Measurements from ENCODE around the gene CCDC167. TPM values are rescaled to one million over a fixed set of nuclear protein-coding genes. Genes with fewer than 3 reads are reported as not detected.

CCDC167 gene
- total RNA-seq, 1 donor from 2014 or later = 24.0 TPM

GRCh38 chr6:37525460-37526357 lies 26.0 kb upstream of the CCDC167 start:
- H3K9me3 ChIP-seq (ENCODE audit: insufficient read depth, low read depth, low read length) = no peaks in the 10 kb centered on the region
- no peak overlapping the region for H3K9ac ChIP-seq (ENCODE audit: low read length)
- DNase-seq (ENCODE audit: low read depth) (no peak), FAIRE-seq (no peak)
- no peaks in the 10 kb centered on the region for H3K36me3 Mint-ChIP-seq (ENCODE audit: low read depth, unreplicated experiment)
- H3K27ac Mint-ChIP-seq (ENCODE audit: unreplicated experiment) = no peak overlapping the region
- no peaks in the 10 kb centered on the region for H3K9me3 Mint-ChIP-seq (ENCODE audit: unreplicated experiment)
- peaks cover 8% of the 10 kb centered on the region for H3K27me3 ChIP-seq (ENCODE audit: insufficient read depth, low read length)
- no peak overlapping the region for H3K27ac ChIP-seq (ENCODE audit: low read depth, low read length)
- TF ChIP-seq CTCF (IDR thresholded peaks at IDR 0.05; ENCODE audit: insufficient read depth, low read depth, low read length) (no peak), EZH2 (IDR thresholded peaks at IDR 0.05; ENCODE audit: insufficient read depth, low read length) (no peak)
- peaks cover 15% of the 10 kb centered on the region for H3K4me1 Mint-ChIP-seq (ENCODE audit: low read depth, unreplicated experiment)
- H3K27me3 Mint-ChIP-seq (ENCODE audit: low read depth, unreplicated experiment) = peaks cover 44% of the 10 kb centered on the region
- H3K36me3 ChIP-seq (ENCODE audit: insufficient read depth, low read length) = no peaks in the 10 kb centered on the region
- peaks cover 25% of the 10 kb centered on the region for H3K4me1 ChIP-seq (ENCODE audit: insufficient read depth, low read length)
- H2AFZ ChIP-seq (ENCODE audit: low read depth, low read length) = no peak overlapping the region
- peaks cover 5% of the 10 kb centered on the region for H4K20me1 ChIP-seq (ENCODE audit: insufficient read depth, low read length)
- H3K79me2 ChIP-seq (ENCODE audit: insufficient read depth, low read length) = no peaks in the 10 kb centered on the region
- no peak overlapping the region for H3K4me3 ChIP-seq (ENCODE audit: insufficient read depth, low read depth, low read length)
- H3K4me3 Mint-ChIP-seq (ENCODE audit: unreplicated experiment) = no peak overlapping the region
- no peak overlapping the region for H3K4me2 ChIP-seq (ENCODE audit: low read length)

GRCh38 chr6:37524970-37525318 lies 25.3 kb upstream of the CCDC167 start:
- TF ChIP-seq EZH2 (IDR thresholded peaks at IDR 0.05; ENCODE audit: insufficient read depth, low read length) (no peak), CTCF (IDR thresholded peaks at IDR 0.05; ENCODE audit: insufficient read depth, low read depth, low read length) (no peak)
- Histone ChIP-seq H3K4me2 (ENCODE audit: low read length) (peak overlapping the region; percentile 77), H3K9ac (ENCODE audit: low read length) (no peak overlapping the region), H2AFZ (ENCODE audit: low read depth, low read length) (no peak overlapping the region), H3K27ac (ENCODE audit: low read depth, low read length) (no peak overlapping the region), H3K27me3 (ENCODE audit: insufficient read depth, low read length) (peaks cover 8% of the 10 kb centered on the region), H3K36me3 (ENCODE audit: insufficient read depth, low read length) (no peaks in the 10 kb centered on the region), H3K4me1 (ENCODE audit: insufficient read depth, low read length) (peaks cover 18% of the 10 kb centered on the region), H3K9me3 (ENCODE audit: insufficient read depth, low read depth, low read length) (no peaks in the 10 kb centered on the region), H3K4me3 (ENCODE audit: insufficient read depth, low read depth, low read length) (no peak overlapping the region), H4K20me1 (ENCODE audit: insufficient read depth, low read length) (peaks cover 5% of the 10 kb centered on the region), H3K79me2 (ENCODE audit: insufficient read depth, low read length) (no peaks in the 10 kb centered on the region)
- H3K27me3 Mint-ChIP-seq (ENCODE audit: low read depth, unreplicated experiment) = peaks cover 39% of the 10 kb centered on the region
- H3K9me3 Mint-ChIP-seq (ENCODE audit: unreplicated experiment) = no peaks in the 10 kb centered on the region
- FAIRE-seq = no peak
- no peak overlapping the region for H3K27ac Mint-ChIP-seq (ENCODE audit: unreplicated experiment)
- H3K4me1 Mint-ChIP-seq (ENCODE audit: low read depth, unreplicated experiment) = peaks cover 13% of the 10 kb centered on the region
- no peak for DNase-seq (ENCODE audit: low read depth)
- no peaks in the 10 kb centered on the region for H3K36me3 Mint-ChIP-seq (ENCODE audit: low read depth, unreplicated experiment)
- no peak overlapping the region for H3K4me3 Mint-ChIP-seq (ENCODE audit: unreplicated experiment)
